ENCODE data around the gene MAPT.

The MAPT gene

DNA sequence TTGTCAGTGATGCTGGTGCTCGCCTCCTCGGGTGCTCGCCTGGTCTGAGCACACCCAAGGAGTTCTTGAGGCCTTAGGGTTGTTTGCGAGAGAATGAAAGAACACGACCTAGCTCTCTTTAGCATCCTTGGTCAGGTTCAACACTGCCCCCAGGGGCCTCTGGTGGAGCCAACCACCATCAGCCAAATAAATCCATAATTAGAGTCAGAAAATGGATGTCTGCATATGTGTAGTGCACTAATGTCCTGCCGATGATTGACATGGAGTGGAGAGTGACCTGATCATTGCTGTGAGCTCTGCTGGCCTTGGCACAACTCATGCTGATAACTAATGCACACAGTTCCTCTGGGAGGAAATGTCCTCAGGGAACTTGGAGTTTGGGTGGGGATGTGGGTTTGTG lies 96.5 kb downstream of the MAPT start:
- Histone ChIP-seq H3K4me3 (ENCODE audit: insufficient read depth in 1 of 2, low read depth in 1 of 2, low read length in 2 of 2) (no peak overlapping the region), H2AK5ac (ENCODE audit: low read length, severe bottlenecking) (no peak overlapping the region), H2BK120ac (ENCODE audit: low read depth, low read length) (no peak overlapping the region), H3K4me1 (ENCODE audit: control insufficient read depth, insufficient read depth, low read depth, low read length) (peaks cover 4% of the 10 kb centered on the region), H3K36me3 (ENCODE audit: control insufficient read depth in 1 of 2, insufficient read depth in 2 of 2, low read depth in 1 of 2, low read length in 2 of 2) (no peaks in the 10 kb centered on the region), H3K4ac (ENCODE audit: low read depth in 1 of 2, low read length in 2 of 2) (no peak overlapping the region), H3K79me1 (replicated peaks; ENCODE audit: low read length, poor library complexity, severe bottlenecking) (no peaks in the 10 kb centered on the region), H3K9ac (ENCODE audit: low read length) (no peak overlapping the region), H4K8ac (ENCODE audit: low read length) (no peak overlapping the region), H3K14ac (ENCODE audit: low read length in 2 of 2) (no peak overlapping the region), H3K4me2 (ENCODE audit: low read length, poor library complexity, severe bottlenecking) (no peak overlapping the region), H3K18ac (ENCODE audit: low read depth in 1 of 2, low read length in 2 of 2) (no peak overlapping the region), H2BK12ac (ENCODE audit: low read length in 2 of 2) (no peak overlapping the region), H4K91ac (ENCODE audit: low read length) (no peak overlapping the region), H3K9me3 (ENCODE audit: control insufficient read depth, low read length) (no peaks in the 10 kb centered on the region), H2AFZ (ENCODE audit: low read depth, low read length) (no peak overlapping the region), H2BK15ac (ENCODE audit: low read depth, poor library complexity, severe bottlenecking) (no peak overlapping the region), H3K23ac (ENCODE audit: low read length in 2 of 2) (no peak overlapping the region), H2BK5ac (ENCODE audit: low read depth, low read length, poor library complexity, severe bottlenecking) (no peak overlapping the region), H3K27ac (ENCODE audit: low read length, poor library complexity, severe bottlenecking) (no peak overlapping the region), H3K27me3 (ENCODE audit: control insufficient read depth in 1 of 2, insufficient read depth in 1 of 2, low read length in 2 of 2) (peaks cover 16 to 24% of the 10 kb centered on the region in 2 experiments)
- 85% methylated on average over 6 of the region's 6 CpGs for WGBS
- DNase-seq: no peak

- 88% methylated on average over 10 of the region's 10 CpGs for WGBS
- Histone ChIP-seq H4K91ac (ENCODE audit: low read length) (no peak overlapping the region), H2BK15ac (ENCODE audit: low read depth, poor library complexity, severe bottlenecking) (no peak overlapping the region)
These were observed 97.0 kb downstream of the MAPT start for GRCh38 chr17:45991341-45991740.

DNA sequence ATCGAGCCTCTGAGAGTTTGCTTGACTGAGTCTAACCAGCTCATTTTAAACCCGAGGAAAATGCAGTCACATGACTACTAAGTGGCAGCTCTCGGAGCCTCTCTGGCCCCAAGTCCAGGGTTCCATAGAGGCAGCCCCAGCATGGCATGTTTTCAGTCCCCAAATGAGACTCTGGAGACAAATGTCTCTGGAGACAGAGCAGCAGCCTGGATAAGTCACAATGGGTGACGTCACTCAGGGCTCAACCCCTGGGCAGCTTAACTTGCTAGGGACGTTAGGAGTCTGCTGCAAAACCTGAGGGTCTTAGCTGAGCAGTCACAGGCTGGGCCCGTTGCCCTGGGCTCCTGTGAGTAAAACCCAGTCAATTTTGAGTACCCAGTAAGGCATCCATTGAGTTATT lies 97.8 kb downstream of the MAPT start:
- Histone ChIP-seq H2BK12ac (ENCODE audit: low read length in 2 of 2) (no peak overlapping the region), H3K23ac (ENCODE audit: low read length in 2 of 2) (no peak overlapping the region), H3K4me3 (ENCODE audit: insufficient read depth in 1 of 2, low read depth in 1 of 2, low read length in 2 of 2) (no peak overlapping the region), H4K91ac (ENCODE audit: low read length) (no peak overlapping the region), H3K4ac (ENCODE audit: low read depth in 1 of 2, low read length in 2 of 2) (no peak overlapping the region), H3K27ac (ENCODE audit: low read length, poor library complexity, severe bottlenecking) (no peak overlapping the region), H2AK5ac (ENCODE audit: low read length, severe bottlenecking) (no peak overlapping the region), H3K18ac (ENCODE audit: low read depth in 1 of 2, low read length in 2 of 2) (no peak overlapping the region), H2BK5ac (ENCODE audit: low read depth, low read length, poor library complexity, severe bottlenecking) (no peak overlapping the region), H4K8ac (ENCODE audit: low read length) (no peak overlapping the region), H3K27me3 (ENCODE audit: control insufficient read depth in 1 of 2, insufficient read depth in 1 of 2, low read length in 2 of 2) (peaks cover 14 to 21% of the 10 kb centered on the region in 2 experiments), H3K9ac (ENCODE audit: low read length) (no peak overlapping the region), H3K9me3 (ENCODE audit: control insufficient read depth, low read length) (no peaks in the 10 kb centered on the region), H3K14ac (ENCODE audit: low read length in 2 of 2) (no peak overlapping the region), H3K36me3 (ENCODE audit: control insufficient read depth in 1 of 2, insufficient read depth in 2 of 2, low read depth in 1 of 2, low read length in 2 of 2) (no peaks in the 10 kb centered on the region), H3K4me2 (ENCODE audit: low read length, poor library complexity, severe bottlenecking) (no peak overlapping the region), H2AFZ (ENCODE audit: low read depth, low read length) (no peak overlapping the region), H2BK120ac (ENCODE audit: low read depth, low read length) (no peak overlapping the region), H2BK15ac (ENCODE audit: low read depth, poor library complexity, severe bottlenecking) (no peak overlapping the region), H3K79me1 (replicated peaks; ENCODE audit: low read length, poor library complexity, severe bottlenecking) (no peaks in the 10 kb centered on the region), H3K4me1 (ENCODE audit: control insufficient read depth, insufficient read depth, low read depth, low read length) (peaks cover 6% of the 10 kb centered on the region)
- DNase-seq: no peak
- 79% methylated on average over 6 of the region's 6 CpGs for WGBS

More at GRCh38 chr17:45991341-45991740, 97.0 kb downstream of the MAPT start:
- H3K4ac ChIP-seq (ENCODE audit: low read depth in 1 of 2, low read length in 2 of 2): no peak overlapping the region
- no peaks in the 10 kb centered on the region for H3K79me1 ChIP-seq (replicated peaks; ENCODE audit: low read length, poor library complexity, severe bottlenecking)
- H3K4me3 ChIP-seq (ENCODE audit: insufficient read depth in 1 of 2, low read depth in 1 of 2, low read length in 2 of 2): no peak overlapping the region
- H3K23ac ChIP-seq (ENCODE audit: low read length in 2 of 2): no peak overlapping the region
- no peak overlapping the region for H4K8ac ChIP-seq (ENCODE audit: low read length)
- peak overlapping the region; percentile 20 for H2BK5ac ChIP-seq (ENCODE audit: low read depth, low read length, poor library complexity, severe bottlenecking)
- no peak overlapping the region for H3K14ac ChIP-seq (ENCODE audit: low read length in 2 of 2)
- no peak overlapping the region for H3K27ac ChIP-seq (ENCODE audit: low read length, poor library complexity, severe bottlenecking)
- H2BK120ac ChIP-seq (ENCODE audit: low read depth, low read length): no peak overlapping the region
- DNase-seq: no peak
- no peaks in the 10 kb centered on the region for H3K9me3 ChIP-seq (ENCODE audit: control insufficient read depth, low read length)
- no peak overlapping the region for H2AFZ ChIP-seq (ENCODE audit: low read depth, low read length)
- no peak overlapping the region for H3K9ac ChIP-seq (ENCODE audit: low read length)
- H3K4me2 ChIP-seq (ENCODE audit: low read length, poor library complexity, severe bottlenecking): no peak overlapping the region
- H2AK5ac ChIP-seq (ENCODE audit: low read length, severe bottlenecking): no peak overlapping the region
- H3K18ac ChIP-seq (ENCODE audit: low read depth in 1 of 2, low read length in 2 of 2): no peak overlapping the region
- peaks cover 16 to 22% of the 10 kb centered on the region in 2 experiments for H3K27me3 ChIP-seq (ENCODE audit: control insufficient read depth in 1 of 2, insufficient read depth in 1 of 2, low read length in 2 of 2)
- no peaks in the 10 kb centered on the region for H3K36me3 ChIP-seq (ENCODE audit: control insufficient read depth in 1 of 2, insufficient read depth in 2 of 2, low read depth in 1 of 2, low read length in 2 of 2)
- H2BK12ac ChIP-seq (ENCODE audit: low read length in 2 of 2): no peak overlapping the region
- peaks cover 4% of the 10 kb centered on the region for H3K4me1 ChIP-seq (ENCODE audit: control insufficient read depth, insufficient read depth, low read depth, low read length)

- H3K27ac ChIP-seq (ENCODE audit: low read length, poor library complexity, severe bottlenecking): no peak overlapping the region
- DNase-seq: no peak
- H3K27me3 ChIP-seq (ENCODE audit: control insufficient read depth in 1 of 2, insufficient read depth in 1 of 2, low read length in 2 of 2): peaks cover 9 to 18% of the 10 kb centered on the region in 2 experiments
- no peak overlapping the region for H2BK15ac ChIP-seq (ENCODE audit: low read depth, poor library complexity, severe bottlenecking)
- H2BK12ac ChIP-seq (ENCODE audit: low read length in 2 of 2): no peak overlapping the region
- no peak overlapping the region for H3K23ac ChIP-seq (ENCODE audit: low read length in 2 of 2)
- no peak overlapping the region for H3K4me2 ChIP-seq (ENCODE audit: low read length, poor library complexity, severe bottlenecking)
- no peak overlapping the region for H3K4me3 ChIP-seq (ENCODE audit: insufficient read depth in 1 of 2, low read depth in 1 of 2, low read length in 2 of 2)
- H3K4ac ChIP-seq (ENCODE audit: low read depth in 1 of 2, low read length in 2 of 2): no peak overlapping the region
- H3K79me1 ChIP-seq (replicated peaks; ENCODE audit: low read length, poor library complexity, severe bottlenecking): no peaks in the 10 kb centered on the region
- no peak overlapping the region for H2AK5ac ChIP-seq (ENCODE audit: low read length, severe bottlenecking)
- no peak overlapping the region for H3K18ac ChIP-seq (ENCODE audit: low read depth in 1 of 2, low read length in 2 of 2)
- H3K9ac ChIP-seq (ENCODE audit: low read length): no peak overlapping the region
- peaks cover 6% of the 10 kb centered on the region for H3K4me1 ChIP-seq (ENCODE audit: control insufficient read depth, insufficient read depth, low read depth, low read length)
- no peaks in the 10 kb centered on the region for H3K9me3 ChIP-seq (ENCODE audit: control insufficient read depth, low read length)
- no peak overlapping the region for H2BK5ac ChIP-seq (ENCODE audit: low read depth, low read length, poor library complexity, severe bottlenecking)
- 79% methylated on average over 10 of the region's 10 CpGs for WGBS
- H3K36me3 ChIP-seq (ENCODE audit: control insufficient read depth in 1 of 2, insufficient read depth in 2 of 2, low read depth in 1 of 2, low read length in 2 of 2): no peaks in the 10 kb centered on the region
- peak overlapping the region in 1 of 2 experiments; percentile 85 for H3K14ac ChIP-seq (ENCODE audit: low read length in 2 of 2)
- no peak overlapping the region for H2AFZ ChIP-seq (ENCODE audit: low read depth, low read length)
- no peak overlapping the region for H2BK120ac ChIP-seq (ENCODE audit: low read depth, low read length)
- H4K91ac ChIP-seq (ENCODE audit: low read length): no peak overlapping the region
- H4K8ac ChIP-seq (ENCODE audit: low read length): no peak overlapping the region
These were observed 98.5 kb downstream of the MAPT start for GRCh38 chr17:45992904-45993303.
